HepG2 (cell line): ENCODE results near the gene CNNM4. TPM values are rescaled to one million over a fixed set of nuclear protein-coding genes. Genes with fewer than 3 reads are reported as not detected.

Experiments used
- BCL6 ChIP-seq: IDR thresholded peaks from 2 replicates; pipeline ENCODE4 v1.6.1; 2016; ENCODE audit warnings: missing genetic modification reagents, missing compliant biosample characterization
- DMTF1 ChIP-seq: sonication (generic); formaldehyde crosslinking; IDR thresholded peaks from 2 replicates; pipeline ENCODE4 v1.4.0; 2020; ENCODE audit warnings: mild to moderate bottlenecking, missing genetic modification reagents
- HOXA3 ChIP-seq: sonication (generic); formaldehyde crosslinking; IDR thresholded peaks from 2 replicates; pipeline ENCODE4 v1.5.0; 2020; ENCODE audit warnings: missing genetic modification reagents
- MTF1 ChIP-seq: sonication (generic); formaldehyde crosslinking; IDR thresholded peaks from 2 replicates; pipeline ENCODE4 v1.5.0; 2020; ENCODE audit warnings: missing genetic modification reagents
- NKX3-1 ChIP-seq: sonication (generic); formaldehyde crosslinking; IDR thresholded peaks from 2 replicates; pipeline ENCODE4 v1.5.0; 2020; ENCODE audit warnings: missing genetic modification reagents
- NRL ChIP-seq: sonication (generic); formaldehyde crosslinking; IDR thresholded peaks from 2 replicates; pipeline ENCODE4 v1.5.0; 2020; ENCODE audit warnings: missing genetic modification reagents, mild to moderate bottlenecking, moderate library complexity, borderline replicate concordance
- PLRG1 ChIP-seq: fragments of 450-650 bp; conservative IDR thresholded peaks from 2 replicates; pipeline ENCODE4 v1.6.1; 2016
- RFX3 ChIP-seq: IDR thresholded peaks from 2 replicates; pipeline ENCODE4 v1.6.1; 2016; ENCODE audit warnings: missing biosample characterization, missing genetic modification reagents
- TSC22D2 ChIP-seq: sonication (generic); formaldehyde crosslinking; IDR thresholded peaks from 2 replicates; pipeline ENCODE4 v1.5.1; 2020; ENCODE audit warnings: missing genetic modification reagents, mild to moderate bottlenecking, borderline replicate concordance
- ZNF232 ChIP-seq: sonication (generic); formaldehyde crosslinking; IDR thresholded peaks from 2 replicates; pipeline ENCODE4 v1.4.0; 2020; ENCODE audit warnings: missing genetic modification reagents, borderline replicate concordance
- ZNF432 ChIP-seq: sonication (generic); formaldehyde crosslinking; IDR thresholded peaks from 2 replicates; pipeline ENCODE4 v1.5.0; 2020; ENCODE audit warnings: missing genetic modification reagents, mild to moderate bottlenecking, borderline replicate concordance
- ZNF552 ChIP-seq: sonication (generic); formaldehyde crosslinking; IDR thresholded peaks from 2 replicates; pipeline ENCODE4 v1.9.0; 2022; ENCODE audit warnings: missing genetic modification reagents, mild to moderate bottlenecking, borderline replicate concordance
- ZNF557 ChIP-seq: sonication (generic); formaldehyde crosslinking; IDR thresholded peaks from 2 replicates; pipeline ENCODE4 v1.4.0; 2020; ENCODE audit warnings: missing genetic modification reagents
- ZNF589 ChIP-seq: sonication (generic); formaldehyde crosslinking; conservative IDR thresholded peaks from 2 replicates; pipeline ENCODE4 v1.8.0; 2022; ENCODE audit warnings: mild to moderate bottlenecking, moderate library complexity, missing genetic modification reagents
- ZNF598 ChIP-seq: sonication (generic); formaldehyde crosslinking; IDR thresholded peaks from 2 replicates; pipeline ENCODE4 v1.5.1; 2020; ENCODE audit warnings: mild to moderate bottlenecking, missing genetic modification reagents, borderline replicate concordance
- polyA plus RNA-seq, 8 experiments: library from polyadenylated mRNA; depleted of rRNA in 3 of 8; stranded (reverse) in 7 of 8; unstranded in 1 of 8; fragments of >200 nt; fragmentation: Illumina TruSeq in 4 of 8; extraction: Trizol in 4 of 8; gene quantifications; 2 replicates each; pipeline versions ENCODE4 v1.2.1 to v1.2.3, GENCODE V29; 2011 to 2016; ENCODE audit warnings: low read depth in 4 of 8, missing spikeins in 1 of 8, mixed read lengths in 1 of 8; ENCODE audit not compliant: insufficient read depth in 1 of 8
- total RNA-seq, 5 experiments: library from RNA; depleted of rRNA; stranded (reverse); fragments of >200 nt; fragmentation: Illumina TruSeq; extraction: Trizol; gene quantifications; 2 replicates each; pipeline ENCODE4 v1.2.3, GENCODE V29; 2016; ENCODE audit warnings: low read depth in 1 of 5
- TF ChIP-seq, protein P1 (sequence below): sonication (generic); formaldehyde crosslinking; IDR thresholded peaks from 2 replicates; pipeline ENCODE4 v1.4.0; 2020; ENCODE audit warnings: mild to moderate bottlenecking, missing genetic modification reagents, borderline replicate concordance
- TF ChIP-seq, protein P2 (sequence below): sonication (generic); formaldehyde crosslinking; IDR thresholded peaks from 2 replicates; pipeline ENCODE4 v1.5.0; 2020; ENCODE audit warnings: mild to moderate bottlenecking, missing genetic modification reagents

CNNM4 gene
- total and polyA plus RNA-seq, 2 of the 13 experiments (the other 11 are each of a cell fraction or from before 2014, with no cell fraction given) = 5.9 to 8.4 TPM

- TF ChIP-seq, protein P1, sequence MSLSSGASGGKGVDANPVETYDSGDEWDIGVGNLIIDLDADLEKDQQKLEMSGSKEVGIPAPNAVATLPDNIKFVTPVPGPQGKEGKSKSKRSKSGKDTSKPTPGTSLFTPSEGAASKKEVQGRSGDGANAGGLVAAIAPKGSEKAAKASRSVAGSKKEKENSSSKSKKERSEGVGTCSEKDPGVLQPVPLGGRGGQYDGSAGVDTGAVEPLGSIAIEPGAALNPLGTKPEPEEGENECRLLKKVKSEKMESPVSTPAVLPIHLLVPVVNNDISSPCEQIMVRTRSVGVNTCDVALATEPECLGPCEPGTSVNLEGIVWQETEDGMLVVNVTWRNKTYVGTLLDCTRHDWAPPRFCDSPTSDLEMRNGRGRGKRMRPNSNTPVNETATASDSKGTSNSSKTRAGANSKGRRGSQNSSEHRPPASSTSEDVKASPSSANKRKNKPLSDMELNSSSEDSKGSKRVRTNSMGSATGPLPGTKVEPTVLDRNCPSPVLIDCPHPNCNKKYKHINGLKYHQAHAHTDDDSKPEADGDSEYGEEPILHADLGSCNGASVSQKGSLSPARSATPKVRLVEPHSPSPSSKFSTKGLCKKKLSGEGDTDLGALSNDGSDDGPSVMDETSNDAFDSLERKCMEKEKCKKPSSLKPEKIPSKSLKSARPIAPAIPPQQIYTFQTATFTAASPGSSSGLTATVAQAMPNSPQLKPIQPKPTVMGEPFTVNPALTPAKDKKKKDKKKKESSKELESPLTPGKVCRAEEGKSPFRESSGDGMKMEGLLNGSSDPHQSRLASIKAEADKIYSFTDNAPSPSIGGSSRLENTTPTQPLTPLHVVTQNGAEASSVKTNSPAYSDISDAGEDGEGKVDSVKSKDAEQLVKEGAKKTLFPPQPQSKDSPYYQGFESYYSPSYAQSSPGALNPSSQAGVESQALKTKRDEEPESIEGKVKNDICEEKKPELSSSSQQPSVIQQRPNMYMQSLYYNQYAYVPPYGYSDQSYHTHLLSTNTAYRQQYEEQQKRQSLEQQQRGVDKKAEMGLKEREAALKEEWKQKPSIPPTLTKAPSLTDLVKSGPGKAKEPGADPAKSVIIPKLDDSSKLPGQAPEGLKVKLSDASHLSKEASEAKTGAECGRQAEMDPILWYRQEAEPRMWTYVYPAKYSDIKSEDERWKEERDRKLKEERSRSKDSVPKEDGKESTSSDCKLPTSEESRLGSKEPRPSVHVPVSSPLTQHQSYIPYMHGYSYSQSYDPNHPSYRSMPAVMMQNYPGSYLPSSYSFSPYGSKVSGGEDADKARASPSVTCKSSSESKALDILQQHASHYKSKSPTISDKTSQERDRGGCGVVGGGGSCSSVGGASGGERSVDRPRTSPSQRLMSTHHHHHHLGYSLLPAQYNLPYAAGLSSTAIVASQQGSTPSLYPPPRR (CRISPR knock-in tag) = no peak
- no peak for TF ChIP-seq ZNF598 (CRISPR knock-in tag)
- TF ChIP-seq DMTF1 = no peak
- TF ChIP-seq ZNF552 = no peak
- peak; percentile 41 for TF ChIP-seq HOXA3 (CRISPR knock-in tag)
- TF ChIP-seq, protein P2, sequence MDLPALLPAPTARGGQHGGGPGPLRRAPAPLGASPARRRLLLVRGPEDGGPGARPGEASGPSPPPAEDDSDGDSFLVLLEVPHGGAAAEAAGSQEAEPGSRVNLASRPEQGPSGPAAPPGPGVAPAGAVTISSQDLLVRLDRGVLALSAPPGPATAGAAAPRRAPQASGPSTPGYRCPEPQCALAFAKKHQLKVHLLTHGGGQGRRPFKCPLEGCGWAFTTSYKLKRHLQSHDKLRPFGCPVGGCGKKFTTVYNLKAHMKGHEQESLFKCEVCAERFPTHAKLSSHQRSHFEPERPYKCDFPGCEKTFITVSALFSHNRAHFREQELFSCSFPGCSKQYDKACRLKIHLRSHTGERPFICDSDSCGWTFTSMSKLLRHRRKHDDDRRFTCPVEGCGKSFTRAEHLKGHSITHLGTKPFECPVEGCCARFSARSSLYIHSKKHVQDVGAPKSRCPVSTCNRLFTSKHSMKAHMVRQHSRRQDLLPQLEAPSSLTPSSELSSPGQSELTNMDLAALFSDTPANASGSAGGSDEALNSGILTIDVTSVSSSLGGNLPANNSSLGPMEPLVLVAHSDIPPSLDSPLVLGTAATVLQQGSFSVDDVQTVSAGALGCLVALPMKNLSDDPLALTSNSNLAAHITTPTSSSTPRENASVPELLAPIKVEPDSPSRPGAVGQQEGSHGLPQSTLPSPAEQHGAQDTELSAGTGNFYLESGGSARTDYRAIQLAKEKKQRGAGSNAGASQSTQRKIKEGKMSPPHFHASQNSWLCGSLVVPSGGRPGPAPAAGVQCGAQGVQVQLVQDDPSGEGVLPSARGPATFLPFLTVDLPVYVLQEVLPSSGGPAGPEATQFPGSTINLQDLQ (CRISPR knock-in tag) = no peak
- no peak for TF ChIP-seq NKX3-1 (CRISPR knock-in tag)
- TF ChIP-seq ZNF557 (CRISPR knock-in tag) = no peak
- no peak for TF ChIP-seq BCL6 (CRISPR knock-in tag)
- no peak for TF ChIP-seq MTF1
- no peak for TF ChIP-seq ZNF432
- no peak for TF ChIP-seq ZNF589
- TF ChIP-seq TSC22D2 (CRISPR knock-in tag) = no peak
- no peak for TF ChIP-seq PLRG1
- peak; percentile 18; the same call in 1 of the 2 replicates for TF ChIP-seq NRL (CRISPR knock-in tag)
- TF ChIP-seq ZNF232 (CRISPR knock-in tag) = no peak
- TF ChIP-seq RFX3 (CRISPR knock-in tag) = no peak
These were observed 78.7 kb downstream of the CNNM4 start (continued) for GRCh38 chr2:96839293-96839874.
